GM21367 (cell line): ENCODE results near the gene TBC1D30.

Experiments
- ATAC-seq: cut with Tn5 transposase; IDR thresholded peaks from one replicate; pipeline ENCODE4 v1.9.1; 2021; ENCODE audit not compliant: unreplicated experiment

Gene TBC1D30

GRCh38 chr12:64903479-64904152, 79.2 kb downstream of the TBC1D30 start:
- ATAC-seq, result no peak

DNA sequence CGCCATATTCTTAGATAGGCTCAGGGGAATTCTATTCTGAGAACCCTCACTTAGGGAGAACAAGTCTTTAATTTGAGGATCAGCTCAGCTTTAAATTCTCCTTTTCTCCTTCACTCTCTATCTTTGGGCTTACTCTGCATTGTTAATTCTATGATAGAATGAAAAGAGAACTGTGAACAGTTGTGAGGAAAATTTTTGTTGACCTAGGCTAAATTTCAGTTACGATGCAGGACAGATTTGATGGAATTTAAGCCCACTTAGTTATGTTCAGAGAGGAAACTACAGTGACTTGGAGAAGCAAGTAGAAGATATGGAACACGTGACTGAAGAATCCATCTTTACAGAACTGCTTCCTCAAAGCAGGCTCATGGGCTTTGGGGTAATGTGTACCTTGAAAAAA, 82.7 kb downstream of the TBC1D30 start:
- ATAC-seq, result no peak

DNA sequence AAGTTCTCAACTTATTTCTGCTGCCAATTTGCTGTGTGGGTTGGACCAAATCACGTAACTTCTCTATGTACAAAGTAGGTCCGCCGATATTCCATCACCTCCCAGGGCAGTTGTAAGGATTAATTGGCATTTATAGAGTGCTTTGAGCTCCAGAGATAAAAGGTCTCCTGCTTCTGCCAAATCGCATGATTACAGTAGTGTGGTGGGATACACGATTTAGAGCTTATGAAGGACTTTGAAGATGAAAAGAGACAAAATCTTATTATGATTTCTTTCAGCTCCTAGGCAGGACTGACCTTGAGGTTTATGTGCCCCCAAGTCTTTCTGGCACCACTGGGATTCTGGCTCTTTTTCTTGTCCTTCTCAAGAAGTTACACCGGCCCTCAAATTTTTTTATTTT, 84.7 kb downstream of the TBC1D30 start:
- ATAC-seq, result no peak

GRCh38 chr12:64911081-64911480, 86.6 kb downstream of the TBC1D30 start:
- ATAC-seq, result no peak

- no peak for ATAC-seq
Measured at GRCh38 chr12:64911912-64912311, 87.5 kb downstream of the TBC1D30 start.

DNA sequence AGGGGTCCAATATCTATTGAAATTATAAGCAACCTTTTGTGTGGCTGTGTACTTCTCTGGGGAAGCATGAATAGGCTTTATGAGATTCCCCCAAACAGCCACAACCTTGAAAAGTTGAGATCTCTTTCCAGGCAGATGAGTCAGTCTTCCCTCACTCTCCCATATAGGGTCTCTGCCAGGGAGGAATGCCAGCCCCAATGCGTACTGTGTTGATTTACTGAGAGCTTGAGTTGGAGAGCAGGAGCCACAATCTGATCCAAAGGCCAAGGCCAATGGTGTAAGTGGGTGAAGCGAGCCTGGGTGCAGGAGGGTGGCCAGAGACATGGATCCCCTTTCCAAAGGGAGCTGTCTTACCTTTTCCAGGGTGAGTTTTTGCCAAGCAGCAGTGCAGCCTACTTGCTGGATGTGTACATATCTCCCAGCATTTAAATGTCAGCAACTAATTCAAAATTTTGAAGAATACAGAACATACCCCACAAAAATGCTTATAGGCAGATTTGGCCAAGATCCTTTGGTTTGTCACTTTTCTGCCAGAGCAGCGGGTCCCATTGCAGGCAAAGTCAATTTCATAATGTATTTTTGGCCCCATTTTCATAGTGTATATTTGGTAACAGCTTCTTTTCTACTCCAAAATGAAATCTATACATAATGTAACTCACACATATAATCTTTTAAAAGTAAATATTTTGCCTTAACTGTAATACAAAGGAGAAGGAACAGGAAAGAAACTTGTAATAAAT, 88.2 kb downstream of the TBC1D30 start:
- ATAC-seq, result no peak

DNA sequence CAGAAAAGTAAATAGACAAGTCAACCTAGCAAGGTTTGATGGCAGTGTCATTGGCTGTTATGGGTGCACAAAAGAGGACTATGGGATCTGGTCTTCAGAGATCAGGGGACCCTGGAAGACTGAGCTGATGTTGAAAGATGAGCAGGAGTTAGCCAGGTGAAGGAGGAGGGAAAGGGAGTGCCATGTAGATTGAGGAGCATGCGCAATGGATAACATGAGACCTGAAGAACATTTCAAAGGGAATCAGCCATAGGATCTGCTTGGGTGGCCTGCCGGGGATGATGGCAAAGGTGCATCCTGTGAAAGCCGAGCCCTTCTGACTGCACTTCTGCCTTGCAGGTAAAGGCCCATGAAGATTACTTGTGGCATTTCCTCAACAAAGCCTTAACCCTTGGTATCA, 90.8 kb downstream of the TBC1D30 start:
- no peak for ATAC-seq

DNA sequence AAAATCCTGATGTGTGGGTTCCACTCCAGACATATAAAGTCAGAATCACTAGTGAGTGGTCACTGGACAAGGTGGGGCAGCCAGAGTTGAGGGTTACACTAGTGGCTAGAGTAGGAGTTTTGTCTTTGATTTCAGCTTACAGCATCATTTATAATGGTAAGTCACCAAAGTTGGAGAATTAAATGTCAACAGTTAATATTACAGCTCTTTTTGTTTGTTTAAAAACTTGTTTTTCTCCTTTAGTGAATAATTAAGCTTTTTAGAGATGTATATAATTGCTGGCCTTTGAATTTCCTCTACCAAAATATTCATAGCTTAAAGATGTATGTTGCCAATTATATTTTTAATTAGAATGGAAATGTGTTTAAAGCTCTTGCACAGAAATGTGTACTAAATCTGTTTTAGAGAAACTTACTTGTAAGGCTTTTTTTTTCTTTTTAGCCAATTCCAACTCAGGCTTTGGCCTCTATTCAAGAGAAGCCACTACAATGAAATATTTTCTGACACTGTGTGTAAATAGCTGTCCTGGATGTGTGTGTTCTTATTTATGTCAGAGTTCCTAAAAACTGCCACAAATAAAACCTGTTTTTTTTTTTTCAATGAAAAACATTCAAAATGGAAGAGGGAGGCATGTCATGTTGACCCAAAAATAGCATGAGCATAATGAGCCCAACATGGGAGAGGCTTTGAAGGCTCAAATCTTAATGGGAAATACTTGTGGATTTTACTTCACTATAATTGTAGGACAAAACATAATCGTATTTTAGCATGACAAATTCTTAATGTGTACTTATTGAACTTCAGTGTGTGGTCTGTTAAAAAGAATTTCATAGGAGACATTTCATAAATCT, 92.2 kb downstream of the TBC1D30 start:
- ATAC-seq, result no peak

DNA sequence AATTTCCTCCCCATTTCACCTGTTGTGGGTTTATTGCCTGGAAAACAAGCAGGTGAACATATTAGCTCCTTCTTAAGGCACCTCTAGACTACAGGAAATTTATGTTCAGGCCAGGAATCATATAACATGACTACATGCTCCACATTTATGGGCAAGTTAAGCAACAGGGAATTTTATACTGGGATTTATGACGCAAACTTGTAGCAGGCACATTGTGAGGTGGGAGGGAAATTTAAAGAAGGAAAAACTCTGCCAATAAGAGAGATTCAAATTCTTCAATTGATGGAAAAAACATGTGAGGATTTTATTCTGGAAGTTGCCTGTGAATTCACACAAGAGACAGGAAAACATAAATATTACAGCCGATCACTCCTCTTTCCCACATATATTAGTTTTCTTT, 93.9 kb downstream of the TBC1D30 start:
- no peak for ATAC-seq

DNA sequence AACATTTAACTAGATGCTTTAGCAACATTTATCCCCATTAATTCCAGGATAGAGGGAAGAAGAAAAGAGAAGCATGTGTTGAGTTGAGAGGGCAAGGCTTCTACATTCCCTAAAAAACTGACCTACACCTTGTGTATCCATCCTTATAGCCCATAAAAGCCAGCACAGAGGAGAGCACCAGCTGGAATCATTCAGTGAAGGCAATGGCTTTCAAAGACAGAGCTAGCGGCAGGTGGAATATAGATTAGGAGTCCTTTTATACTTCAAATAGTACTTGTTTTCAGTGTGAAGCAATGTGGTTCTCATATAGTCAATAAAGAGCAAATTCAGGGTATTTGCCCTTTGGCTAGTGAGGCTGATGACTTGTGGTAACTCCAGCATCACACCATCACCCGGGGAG, 94.4 kb downstream of the TBC1D30 start:
- no peak for ATAC-seq

GRCh38 chr12:64922853-64923252, 98.4 kb downstream of the TBC1D30 start:
- no peak for ATAC-seq

GRCh38 chr12:64923536-64923935, 99.1 kb downstream of the TBC1D30 start:
- ATAC-seq, result no peak
